ENCODE data around the gene METTL8. TPM values are rescaled to one million over a fixed set of nuclear protein-coding genes. Genes with fewer than 3 reads are reported as not detected.

METTL8 gene
- polyA plus RNA-seq, result 15.1 and 17.0 TPM in 2 replicates

GRCh38 chr2:171433763-171434012, at the start of gene METTL8:
Gene METTL8 (minus strand): TSS chr2:171433990. CDS start chr2:171392185, 41,805 bp downstream.

GRCh38 chr2:171434013-171434989, 511 bp upstream of the METTL8 start, which contains the start of gene DCAF17:
Gene DCAF17 (plus strand): TSS chr2:171434226. CDS start chr2:171434578, 352 bp downstream.

Other genes with a start within 250 kb of the METTL8 start
- 7.6 and 11.4 TPM in 2 replicates for gene DCAF17, start 236 bp upstream of the METTL8 start, polyA plus RNA-seq
- gene CYBRD1, start 88.5 kb upstream of the METTL8 start, polyA plus RNA-seq, result 5.1 and 7.9 TPM in 2 replicates